ENCODE data around the gene TMED9. TPM values are rescaled to one million over a fixed set of nuclear protein-coding genes. Genes with fewer than 3 reads are reported as not detected.
A peak's percentile ranks its signal among the peaks of the same experiment; 100 is the strongest.

Gene TMED9
- total RNA-seq, 1 donor from 2014 or later = 113 TPM

DNA sequence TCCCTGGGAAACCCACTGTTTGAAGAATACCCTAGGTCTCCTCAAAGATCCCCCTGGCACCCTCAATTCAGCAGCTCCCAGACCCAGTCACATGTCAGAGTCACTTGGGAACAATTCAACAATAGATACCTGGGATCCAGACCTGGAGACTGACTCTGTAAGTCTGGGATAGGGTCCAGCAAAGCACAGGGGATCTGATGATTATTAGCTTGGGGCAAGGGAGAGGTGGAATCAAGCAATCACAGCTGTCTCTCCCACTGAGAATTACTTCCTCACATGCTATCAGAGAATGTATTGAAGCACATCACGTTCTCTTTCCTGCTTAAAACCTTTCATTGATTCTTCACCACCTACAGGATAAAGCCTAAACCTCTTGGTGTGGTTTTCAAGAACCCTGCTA, 43.5 kb upstream of the TMED9 start:
- peak overlapping the region; percentile 63 to 93 for H3K27ac ChIP-seq
- H3K36me3 ChIP-seq = peaks cover 4 to 14% of the 10 kb centered on the region in 2 donors
- no peaks in the 10 kb centered on the region for H3K27me3 ChIP-seq
- H3K9me3 ChIP-seq = no peaks in the 10 kb centered on the region
- H3K4me3 ChIP-seq = no peak overlapping the region
- TF ChIP-seq CTCF (IDR thresholded peaks at IDR 0.05) = no peak
- DNase-seq (ENCODE audit: low spot score in 2 of 2) = no peak
- intact Hi-C loops (cut with DNase I) = no loop called here
- H3K4me1 ChIP-seq = peaks cover 22 to 65% of the 10 kb centered on the region in 2 donors

DNA sequence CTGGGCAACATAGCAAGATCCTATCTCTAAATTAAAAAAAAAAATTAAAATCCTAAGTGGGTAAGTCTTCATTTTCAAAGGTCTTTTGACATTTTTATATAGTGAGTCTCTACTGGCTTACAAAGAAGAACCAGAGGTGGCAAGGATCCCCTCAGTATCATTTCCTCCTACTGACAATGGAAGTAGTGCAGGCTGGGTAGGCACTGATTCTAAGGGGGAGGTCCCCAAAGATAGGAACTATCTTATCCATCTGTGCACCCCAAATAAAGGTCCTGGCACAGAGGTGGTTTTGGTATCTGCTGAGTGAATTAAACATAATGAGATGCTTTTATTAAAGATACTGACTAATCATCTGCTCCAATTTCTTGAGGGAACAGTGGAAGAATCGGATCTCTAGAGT, 41.9 kb upstream of the TMED9 start:
- DNase-seq (ENCODE audit: low spot score in 2 of 2) = no peak
- H3K9me3 ChIP-seq = no peaks in the 10 kb centered on the region
- peak overlapping the region; percentile 22 to 30 for H3K27ac ChIP-seq
- H3K4me3 ChIP-seq = no peak overlapping the region
- H3K27me3 ChIP-seq = no peaks in the 10 kb centered on the region
- no peak for TF ChIP-seq CTCF (IDR thresholded peaks at IDR 0.05)
- intact Hi-C loops (cut with DNase I) = no loop called here
- peaks cover 18 to 53% of the 10 kb centered on the region in 2 donors for H3K4me1 ChIP-seq
- peaks cover 4 to 14% of the 10 kb centered on the region in 2 donors for H3K36me3 ChIP-seq

DNA sequence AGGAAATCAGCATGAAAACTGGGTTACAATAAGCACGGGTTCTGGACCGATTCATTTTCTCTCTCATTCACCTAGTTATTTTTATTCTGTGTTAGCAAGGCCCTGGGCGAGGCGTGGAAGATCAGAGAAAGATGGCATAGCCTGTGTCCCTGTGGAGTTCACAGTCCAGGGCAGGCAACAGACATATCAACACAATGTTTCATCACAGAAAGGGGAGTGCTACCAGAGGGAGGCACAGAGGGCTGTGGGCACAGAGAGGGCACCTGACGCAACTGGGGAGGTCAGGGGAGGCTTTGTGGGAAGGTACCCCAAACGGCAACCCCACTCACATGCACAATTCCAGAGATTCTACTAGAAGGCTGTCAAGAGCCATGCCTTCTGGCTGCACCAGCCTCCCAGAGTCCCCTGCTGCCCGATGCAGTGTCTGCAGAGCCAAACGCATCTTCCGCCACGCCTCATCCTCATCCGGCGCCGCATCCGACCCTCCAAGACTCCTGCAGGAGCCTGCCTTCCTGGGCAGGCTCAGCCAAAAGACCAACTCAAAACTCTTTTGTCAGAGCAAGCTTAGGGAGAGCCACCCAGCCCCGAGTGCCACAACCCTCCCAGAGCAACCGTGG, 39.1 kb upstream of the TMED9 start:
- peak overlapping the region; percentile 81 to 87 for H3K4me3 ChIP-seq
- no peaks in the 10 kb centered on the region for H3K9me3 ChIP-seq
- DNase-seq (ENCODE audit: low spot score in 2 of 2) = no peak
- TF ChIP-seq CTCF (IDR thresholded peaks at IDR 0.05) = no peak
- peak overlapping the region; percentile 77 to 81 for H3K27ac ChIP-seq
- no peaks in the 10 kb centered on the region for H3K27me3 ChIP-seq
- H3K36me3 ChIP-seq = peaks cover 4 to 14% of the 10 kb centered on the region in 2 donors
- peaks cover 8 to 37% of the 10 kb centered on the region in 2 donors for H3K4me1 ChIP-seq
- intact Hi-C loops (cut with DNase I) = loop anchor here (1.0 kb wide), 1 partner anchor 14 kb away; no protein-coding TSS in a partner anchor

GRCh38 chr5:177553671-177554429, 38.2 kb upstream of the TMED9 start:
- peak overlapping the region; percentile 81 to 87 for H3K4me3 ChIP-seq
- intact Hi-C loops (cut with DNase I) = loop anchor here (1.0 to 2.0 kb wide), 3 partner anchors 15 to 39 kb away; partner anchors contain the start of genes DDX41 and TMED9
- DNase-seq (ENCODE audit: low spot score in 2 of 2) = peak in 1 of 2 donors; percentile 75
- H3K4me1 ChIP-seq = peaks cover 8 to 30% of the 10 kb centered on the region in 2 donors
- TF ChIP-seq CTCF (IDR thresholded peaks at IDR 0.05) = no peak
- H3K36me3 ChIP-seq = peaks cover 4 to 14% of the 10 kb centered on the region in 2 donors
- no peaks in the 10 kb centered on the region for H3K9me3 ChIP-seq
- H3K27ac ChIP-seq = peak overlapping the region; percentile 77 to 81
- no peaks in the 10 kb centered on the region for H3K27me3 ChIP-seq

DNA sequence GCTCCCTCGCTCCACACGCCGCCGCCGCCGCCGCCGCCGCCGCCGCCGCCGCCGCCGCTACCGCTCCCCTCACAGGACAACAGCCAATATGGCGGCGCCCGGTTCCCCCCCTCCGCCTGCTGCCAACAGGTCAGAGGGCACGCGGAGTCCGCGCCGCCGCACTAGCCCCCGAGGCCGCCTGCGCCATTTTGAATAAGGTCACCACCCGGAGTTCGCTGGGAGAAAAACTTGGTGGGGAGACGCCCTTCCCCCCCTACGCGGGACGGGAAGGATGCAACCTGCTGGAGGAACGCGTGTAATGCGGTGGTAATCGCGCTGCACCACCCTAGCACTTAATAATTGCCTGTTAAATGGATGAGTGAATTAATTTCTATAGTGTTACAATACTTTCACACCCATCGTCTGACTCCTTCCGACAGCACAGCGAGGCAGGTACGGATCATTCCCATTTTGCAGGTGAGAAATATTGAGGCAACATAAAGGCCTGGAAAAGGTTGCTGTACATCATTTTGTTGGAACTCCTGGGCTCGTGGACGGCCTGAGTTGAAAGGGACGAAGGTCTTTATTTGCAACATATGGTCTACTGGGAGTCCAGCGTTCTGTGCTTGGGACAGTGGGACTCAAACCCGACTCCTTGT, 37.4 kb upstream of the TMED9 start, which contains the start of gene FAM193B:
Gene FAM193B (minus strand): TSS at position 90 of the 638 bp plus-strand sequence. CDS start 105 bp downstream, outside the sequence.
- peak; percentile 76 to 97 for DNase-seq (ENCODE audit: low spot score in 2 of 2)
- Histone ChIP-seq H3K27ac (peak within 1 kb of the TSS; percentile 77 to 81), H3K27me3 (no peaks in the 10 kb centered on the region), H3K4me3 (peak within 1 kb of the TSS; percentile 81 to 87), H3K36me3 (peaks cover 4 to 14% of the 10 kb centered on the region in 2 donors), H3K4me1 (peaks cover 8 to 30% of the 10 kb centered on the region in 2 donors), H3K9me3 (no peaks in the 10 kb centered on the region)
- intact Hi-C loops (cut with DNase I) = loop anchor here (2.0 kb wide), 2 partner anchors 38 kb away; partner anchors contain the start of genes DDX41 and TMED9
- peak in 1 of 3 experiments; percentile 16 for TF ChIP-seq CTCF (IDR thresholded peaks at IDR 0.05)
